Esophagus squamous epithelium (tissue), 5 donors: ENCODE data around the gene AHNAK. TPM values are rescaled to one million over a fixed set of nuclear protein-coding genes. Genes with fewer than 3 reads are reported as not detected.

Source experiments
- DNase-seq: peaks from one replicate; lab custom pipeline; 2025; lab: John Stamatoyannopoulos, UW
- H3K27ac ChIP-seq, 4 donors: fragments of 200-600 bp; sonication (generic); one replicate each; pipeline ENCODE4 v1.5.1; 2016 to 2019; ENCODE audit warnings: mild to moderate bottlenecking in 1 of 4
- H3K27me3 ChIP-seq, 4 donors: fragments of 200-600 bp; sonication (generic); 1 replicate in 3 of 4; 2 replicates in 1 of 4; pipeline versions ENCODE4 v1.5.1 to v1.6.0; 2017 to 2021; ENCODE audit warnings: antibody characterized with exemption in 1 of 4
- H3K36me3 ChIP-seq, 3 donors: fragments of 200-600 bp; sonication (generic); one replicate each; pipeline ENCODE4 v1.5.1; 2016 to 2019
- H3K4me1 ChIP-seq, 3 donors: fragments of 200-600 bp; sonication (generic); one replicate each; pipeline ENCODE4 v1.5.1; 2017 to 2019
- H3K4me3 ChIP-seq, 4 donors: fragments of 200-600 bp; sonication (generic); 1 replicate in 3 of 4; 2 replicates in 1 of 4; pipeline ENCODE4 v1.5.1; 2016 to 2019; ENCODE audit warnings: mild to moderate bottlenecking in 2 of 4, moderate library complexity in 1 of 4
- H3K9me3 ChIP-seq, 3 donors: fragments of 200-600 bp; sonication (generic); one replicate each; pipeline ENCODE4 v1.5.1; 2016 to 2019
- POLR2A ChIP-seq, 4 donors: fragments of 450-650 bp; IDR thresholded peaks; one replicate each; pipeline ENCODE4 v1.6.1; 2017; ENCODE audit warnings: antibody characterized with exemption in 4 of 4, mild to moderate bottlenecking in 4 of 4, moderate library complexity in 3 of 4
- WGBS, 2 donors: methylation state at CpG; one replicate each; pipeline ENCODE4 v1.1.5; 2018; 5-methylcytosine and 5-hydroxymethylcytosine counted together
- intact Hi-C: fragments of 100-400 bp; cut with DNase I; formaldehyde crosslinking; loops from one replicate; pipeline ENCODE4 v1.15.0; 2022
- total RNA-seq, 4 donors: library from RNA; depleted of rRNA; stranded (reverse); fragments of >200 nt; gene quantifications; one replicate each; pipeline ENCODE4 v1.1.0, GENCODE V29; 2016
- TF ChIP-seq, protein P1 (sequence below), 6 experiments: fragments of 450-650 bp in 4 of 6; fragments of 200-600 bp in 2 of 6; sonication (generic) in 2 of 6; IDR thresholded peaks; one replicate each; pipeline ENCODE4 v1.5.1; 2016 to 2019; ENCODE audit warnings: antibody characterized with exemption in 6 of 6, mild to moderate bottlenecking in 4 of 6, moderate library complexity in 4 of 6
- donor health status: DM: yes; HTN: yes; CAD: no.

Gene AHNAK
- total RNA-seq, 4 donors from 2014 or later = 695 to 1,250 (median 954) TPM

DNA sequence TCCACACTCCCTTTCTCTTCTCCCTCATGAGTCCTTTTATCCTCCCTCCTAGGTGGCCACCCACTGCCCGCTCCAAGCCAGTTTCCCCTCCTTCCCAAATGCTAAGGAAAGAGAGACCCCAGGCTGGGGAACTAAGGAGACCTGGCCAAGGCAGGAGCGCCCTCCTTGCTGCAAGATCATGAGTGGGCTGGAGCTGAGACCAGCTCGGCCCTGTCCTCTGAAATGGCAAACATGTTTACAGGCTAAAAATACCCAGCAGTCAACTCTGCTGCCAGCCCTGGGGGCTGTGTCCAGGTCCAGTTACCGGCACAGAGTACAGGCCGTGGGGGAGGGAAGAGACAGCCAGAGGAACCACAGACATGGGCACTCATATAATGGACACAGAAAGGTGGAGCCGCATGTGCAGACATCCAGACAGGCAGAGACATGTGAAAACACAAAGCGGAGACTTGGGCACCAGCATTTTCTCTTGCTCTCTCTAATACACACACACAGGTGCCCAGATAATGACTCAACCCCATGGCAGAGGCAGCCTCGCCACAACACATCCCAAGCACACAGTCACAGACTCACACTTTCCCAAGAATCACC lies 1.2 kb upstream of the AHNAK start:
- peak overlapping the region; percentile 99 to 100 (median 100) for H3K27ac ChIP-seq
- 25 to 39% methylated on average over 5 to 8 of the region's 8 CpGs for WGBS, 2 donors
- DNase-seq = no peak
- H3K4me1 ChIP-seq = peaks cover 40 to 82% (median 50%) of the 10 kb centered on the region in 3 donors
- H3K4me3 ChIP-seq = peak overlapping the region; percentile 88 to 100 (median 98)
- H3K36me3 ChIP-seq = no peaks in the 10 kb centered on the region
- intact Hi-C loops = no loop called here
- no peaks in the 10 kb centered on the region for H3K27me3 ChIP-seq
- H3K9me3 ChIP-seq = no peaks in the 10 kb centered on the region
- peak in 1 of 4 donors; percentile 51 for TF ChIP-seq POLR2A (IDR thresholded peaks at IDR 0.05)
- TF ChIP-seq, protein P1, sequence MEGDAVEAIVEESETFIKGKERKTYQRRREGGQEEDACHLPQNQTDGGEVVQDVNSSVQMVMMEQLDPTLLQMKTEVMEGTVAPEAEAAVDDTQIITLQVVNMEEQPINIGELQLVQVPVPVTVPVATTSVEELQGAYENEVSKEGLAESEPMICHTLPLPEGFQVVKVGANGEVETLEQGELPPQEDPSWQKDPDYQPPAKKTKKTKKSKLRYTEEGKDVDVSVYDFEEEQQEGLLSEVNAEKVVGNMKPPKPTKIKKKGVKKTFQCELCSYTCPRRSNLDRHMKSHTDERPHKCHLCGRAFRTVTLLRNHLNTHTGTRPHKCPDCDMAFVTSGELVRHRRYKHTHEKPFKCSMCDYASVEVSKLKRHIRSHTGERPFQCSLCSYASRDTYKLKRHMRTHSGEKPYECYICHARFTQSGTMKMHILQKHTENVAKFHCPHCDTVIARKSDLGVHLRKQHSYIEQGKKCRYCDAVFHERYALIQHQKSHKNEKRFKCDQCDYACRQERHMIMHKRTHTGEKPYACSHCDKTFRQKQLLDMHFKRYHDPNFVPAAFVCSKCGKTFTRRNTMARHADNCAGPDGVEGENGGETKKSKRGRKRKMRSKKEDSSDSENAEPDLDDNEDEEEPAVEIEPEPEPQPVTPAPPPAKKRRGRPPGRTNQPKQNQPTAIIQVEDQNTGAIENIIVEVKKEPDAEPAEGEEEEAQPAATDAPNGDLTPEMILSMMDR (IDR thresholded peaks at IDR 0.05) = no peak

DNA sequence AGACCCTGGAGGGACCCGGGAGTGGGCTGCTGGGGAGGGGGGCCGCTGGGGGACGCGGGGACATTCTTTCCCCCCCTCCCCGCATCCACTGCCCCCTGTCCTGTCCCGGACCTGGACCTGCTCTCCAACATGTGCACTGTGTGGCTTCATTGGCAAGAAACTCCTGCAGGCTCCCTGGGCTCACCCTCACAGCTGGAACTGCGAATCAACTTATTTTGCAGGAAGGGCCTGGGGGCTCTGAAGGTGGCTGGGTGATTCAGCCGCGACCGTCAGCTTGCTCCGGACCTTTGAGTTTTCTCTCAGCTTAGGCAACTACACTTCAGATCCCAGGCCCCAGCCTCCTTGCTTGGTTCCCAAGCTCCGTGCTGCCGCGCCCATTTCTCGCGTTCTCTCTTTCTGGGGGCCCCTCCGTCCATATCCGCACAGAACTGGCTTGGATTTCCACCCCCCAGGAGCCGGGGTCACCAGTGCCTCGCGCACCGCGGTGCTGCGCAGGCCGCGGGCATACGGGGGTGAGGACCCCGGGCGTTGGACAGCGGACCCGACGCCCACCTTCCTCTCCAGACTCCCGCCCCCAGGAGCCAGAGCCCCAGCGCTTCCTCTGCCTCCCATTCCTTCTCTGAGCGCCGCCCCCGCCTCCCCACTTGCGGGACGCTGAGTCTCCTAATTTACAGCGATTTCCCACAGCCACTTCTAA lies 471 bp upstream of the AHNAK start:
- Histone ChIP-seq H3K27ac (peak overlapping the region; percentile 99 to 100 (median 100)), H3K27me3 (no peaks in the 10 kb centered on the region), H3K4me1 (peaks cover 38 to 82% (median 51%) of the 10 kb centered on the region in 3 donors), H3K4me3 (peak overlapping the region; percentile 88 to 100 (median 98)), H3K9me3 (no peaks in the 10 kb centered on the region), H3K36me3 (no peaks in the 10 kb centered on the region)
- DNase-seq = no peak
- TF ChIP-seq, protein P1 (IDR thresholded peaks at IDR 0.05) = no peak
- TF ChIP-seq POLR2A (IDR thresholded peaks at IDR 0.05) = no peak
- intact Hi-C loops = no loop called here
- WGBS, 2 donors = 3 to 14% methylated on average over 18 to 26 of the region's 40 CpGs

DNA sequence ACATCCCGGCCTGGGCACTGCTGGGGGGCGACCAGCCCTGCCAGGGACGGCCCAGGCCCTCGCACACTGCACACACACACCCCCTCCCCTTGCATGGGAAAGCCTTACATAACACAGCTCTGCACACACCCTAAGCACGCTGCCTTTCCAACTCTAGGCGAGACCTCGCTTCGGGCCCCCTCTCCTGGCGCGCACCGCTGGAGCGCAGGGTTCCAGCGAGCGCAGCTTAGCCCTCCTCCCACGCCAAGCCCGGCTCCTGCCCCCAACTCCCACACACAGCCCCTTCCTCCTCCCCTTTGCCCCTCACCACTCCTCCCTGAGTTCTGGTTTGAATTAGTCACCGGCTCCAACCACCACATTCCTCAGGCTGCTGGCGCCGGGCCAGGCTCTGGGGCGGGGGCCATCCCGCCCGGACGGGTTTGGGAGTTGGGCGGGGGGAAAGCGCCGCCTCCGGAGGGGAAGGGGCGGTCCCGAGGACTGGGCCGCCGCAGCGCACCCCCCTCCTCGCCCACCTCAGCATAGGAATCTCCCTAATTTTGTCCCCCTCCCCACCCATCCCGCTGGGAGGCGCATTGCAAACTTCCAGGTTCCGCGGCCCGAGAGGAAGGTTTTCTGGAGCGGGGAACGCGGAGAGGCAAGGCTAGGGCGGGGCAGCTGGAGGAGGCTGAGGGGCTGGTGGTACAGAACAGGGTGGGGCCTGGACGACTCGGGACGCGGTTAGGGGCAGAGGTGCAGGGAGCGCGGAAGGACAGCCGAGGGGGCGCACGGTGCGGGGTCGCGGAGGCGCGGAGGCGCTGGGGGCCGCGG lies 966 bp downstream of the AHNAK start:
- TF ChIP-seq POLR2A (IDR thresholded peaks at IDR 0.05) = peak in 2 of 4 donors; percentile 40 to 50
- TF ChIP-seq, protein P1 (IDR thresholded peaks at IDR 0.05) = peak in 1 of 6 experiments; percentile 22
- Histone ChIP-seq H3K4me1 (peaks cover 40 to 82% (median 55%) of the 10 kb centered on the region in 3 donors), H3K9me3 (no peaks in the 10 kb centered on the region), H3K27ac (peak overlapping the region; percentile 99 to 100 (median 100)), H3K36me3 (no peaks in the 10 kb centered on the region), H3K4me3 (peak overlapping the region; percentile 88 to 100 (median 98)), H3K27me3 (no peaks in the 10 kb centered on the region)
- intact Hi-C loops = no loop called here
- 1% methylated on average over 15 to 16 of the region's 59 CpGs for WGBS, 2 donors
- DNase-seq = no peak

DNA sequence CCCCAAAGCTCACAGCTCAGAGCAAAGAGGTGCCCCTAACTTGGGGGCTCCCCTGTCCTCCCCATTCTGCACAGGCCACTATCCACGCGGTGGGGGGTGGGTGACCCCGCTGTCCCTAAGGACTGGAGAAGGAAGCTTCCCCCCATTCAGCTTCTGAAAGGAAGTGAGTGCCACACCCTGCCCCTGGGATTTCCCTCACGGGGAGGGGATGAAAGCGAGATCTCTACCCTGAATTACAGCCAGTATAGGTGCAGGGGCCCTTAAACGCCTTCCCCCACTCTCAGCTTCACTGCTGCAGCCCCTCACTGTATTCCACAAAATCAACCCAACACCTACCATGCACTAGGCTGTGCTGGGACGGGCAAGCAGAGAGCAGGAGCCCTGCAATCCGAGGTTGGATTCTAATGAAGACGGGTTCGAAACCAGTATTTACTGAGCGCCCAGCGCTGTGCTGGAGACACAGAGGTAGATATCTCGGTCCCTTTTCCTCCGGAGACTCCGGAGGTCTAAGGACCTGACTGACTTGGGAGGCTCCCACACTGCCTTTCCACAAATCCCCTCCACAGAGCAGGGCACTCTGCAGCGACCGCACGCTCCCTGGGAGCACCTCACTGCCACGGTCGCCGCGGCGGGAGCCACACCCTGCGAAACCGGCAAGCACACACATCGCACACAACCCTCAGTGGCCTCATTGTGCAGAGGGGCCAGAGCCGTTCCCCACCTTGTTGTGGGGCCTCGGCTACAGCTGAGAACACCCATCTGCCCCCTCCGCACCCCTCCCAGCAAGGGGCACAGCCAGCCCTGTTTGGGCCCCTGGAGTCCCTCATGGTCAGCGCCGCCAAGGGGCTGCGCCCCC lies 1.8 kb downstream of the AHNAK start:
- 0 to 2% methylated on average over 4 to 12 of the region's 32 CpGs for WGBS, 2 donors
- Histone ChIP-seq H3K27me3 (no peaks in the 10 kb centered on the region), H3K9me3 (no peaks in the 10 kb centered on the region), H3K4me3 (peak overlapping the region; percentile 88 to 100 (median 98)), H3K27ac (peak overlapping the region; percentile 99 to 100 (median 100)), H3K36me3 (no peaks in the 10 kb centered on the region), H3K4me1 (peaks cover 44 to 82% (median 59%) of the 10 kb centered on the region in 3 donors)
- DNase-seq = no peak
- intact Hi-C loops = no loop called here
- no peak for TF ChIP-seq POLR2A (IDR thresholded peaks at IDR 0.05)
- TF ChIP-seq, protein P1 (IDR thresholded peaks at IDR 0.05) = no peak
